Tibial nerve (tissue), 4 donors: ENCODE results near the gene MAML2.

Source experiments
- EP300 ChIP-seq, 2 donors: sonication (generic); formaldehyde crosslinking; IDR thresholded peaks; one replicate each; pipeline ENCODE4 v1.6.1; 2017; ENCODE audit warnings: antibody characterized with exemption in 2 of 2, mild to moderate bottlenecking in 1 of 2
- TF ChIP-seq, protein P1 (sequence below), 5 experiments: fragments of 200-600 bp in 3 of 5; fragments of 450-650 bp in 2 of 5; sonication (generic) in 3 of 5; IDR thresholded peaks; one replicate each; pipeline ENCODE4 v1.5.1; 2016 to 2019; ENCODE audit warnings: antibody characterized with exemption in 5 of 5, mild to moderate bottlenecking in 3 of 5, moderate library complexity in 2 of 5

DNA sequence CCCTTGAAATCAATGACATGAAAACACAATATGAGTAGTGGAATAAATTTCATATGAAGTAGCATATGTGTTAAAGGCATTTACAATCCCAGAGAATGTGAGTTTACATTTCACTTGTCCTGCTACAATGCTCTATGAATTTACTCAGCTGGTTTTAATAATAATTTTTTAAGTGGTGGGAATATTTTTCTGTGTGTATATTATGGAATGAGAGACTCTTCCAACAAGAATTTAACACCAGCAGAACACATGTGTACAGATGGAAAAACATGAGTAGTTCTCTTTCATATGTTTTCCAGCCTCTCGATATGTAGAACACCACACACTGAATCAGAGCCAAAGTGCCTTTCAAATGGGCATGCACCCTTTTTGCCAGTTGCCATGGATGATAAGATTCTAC, 170.4 kb downstream of the MAML2 start:
- TF ChIP-seq EP300 (IDR thresholded peaks at IDR 0.05) = no peak
- TF ChIP-seq, protein P1, sequence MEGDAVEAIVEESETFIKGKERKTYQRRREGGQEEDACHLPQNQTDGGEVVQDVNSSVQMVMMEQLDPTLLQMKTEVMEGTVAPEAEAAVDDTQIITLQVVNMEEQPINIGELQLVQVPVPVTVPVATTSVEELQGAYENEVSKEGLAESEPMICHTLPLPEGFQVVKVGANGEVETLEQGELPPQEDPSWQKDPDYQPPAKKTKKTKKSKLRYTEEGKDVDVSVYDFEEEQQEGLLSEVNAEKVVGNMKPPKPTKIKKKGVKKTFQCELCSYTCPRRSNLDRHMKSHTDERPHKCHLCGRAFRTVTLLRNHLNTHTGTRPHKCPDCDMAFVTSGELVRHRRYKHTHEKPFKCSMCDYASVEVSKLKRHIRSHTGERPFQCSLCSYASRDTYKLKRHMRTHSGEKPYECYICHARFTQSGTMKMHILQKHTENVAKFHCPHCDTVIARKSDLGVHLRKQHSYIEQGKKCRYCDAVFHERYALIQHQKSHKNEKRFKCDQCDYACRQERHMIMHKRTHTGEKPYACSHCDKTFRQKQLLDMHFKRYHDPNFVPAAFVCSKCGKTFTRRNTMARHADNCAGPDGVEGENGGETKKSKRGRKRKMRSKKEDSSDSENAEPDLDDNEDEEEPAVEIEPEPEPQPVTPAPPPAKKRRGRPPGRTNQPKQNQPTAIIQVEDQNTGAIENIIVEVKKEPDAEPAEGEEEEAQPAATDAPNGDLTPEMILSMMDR (IDR thresholded peaks at IDR 0.05) = no peak
